HL-60/S4 treated with retinoic acid at 250 ng/mL for 4 days and 3 days (cell line): ENCODE data around the gene PLB1.

ENCODE experiments used
- in situ Hi-C: fragments of 300-500 bp; cut with MboI; formaldehyde crosslinking; loops from 2 replicates; pipeline ENCODE4 v1.7.0; 2022; ENCODE audit warnings: low sequenced_read_pairs

PLB1 gene

DNA sequence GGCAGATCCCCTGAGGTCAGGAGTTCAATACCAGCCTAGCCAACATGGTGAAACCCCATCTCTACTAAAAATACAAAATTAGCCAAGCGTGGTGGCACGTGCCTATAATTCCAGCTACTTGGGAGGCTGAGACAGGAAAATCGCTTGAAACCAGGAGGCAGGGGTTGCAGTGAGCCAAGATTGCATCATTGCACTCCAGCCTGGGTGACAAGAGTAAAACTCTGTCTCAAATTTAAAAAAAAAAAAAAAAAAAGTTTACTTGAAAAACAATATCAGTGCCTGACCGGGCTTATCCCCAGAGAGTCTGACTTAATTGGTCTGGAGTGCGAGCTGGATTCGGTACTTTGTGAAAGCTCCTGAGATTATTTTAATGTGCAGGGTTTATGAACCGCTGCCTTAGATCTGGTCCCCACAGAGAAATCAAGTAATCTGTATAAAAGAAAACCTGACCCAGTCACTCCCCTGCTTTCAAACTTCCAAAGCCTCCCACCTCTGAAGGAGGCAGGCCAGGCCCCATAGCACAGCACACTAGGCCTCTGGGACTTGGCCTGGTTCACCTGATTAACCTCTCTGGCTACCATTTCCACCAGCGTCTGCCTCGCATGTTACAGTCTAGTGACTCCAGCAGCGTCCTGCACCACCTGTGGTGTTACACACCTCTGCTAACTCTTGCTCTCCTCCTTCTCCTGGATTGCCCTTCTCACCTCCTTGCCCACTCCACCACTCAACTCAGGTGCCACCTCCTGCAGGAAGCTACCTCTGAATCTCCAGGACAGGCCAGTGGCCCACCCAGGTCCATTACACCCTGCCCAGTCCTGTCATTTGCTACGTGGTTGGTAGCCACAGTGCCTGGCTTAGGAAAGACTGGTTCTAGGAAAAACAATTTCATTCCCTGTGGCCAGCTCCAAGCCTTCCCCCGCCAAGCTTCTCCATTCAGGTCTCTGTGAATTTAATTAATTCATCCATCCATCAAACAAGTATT, 141.5 kb downstream of the PLB1 start:
- in situ Hi-C loops, result no loop called here

DNA sequence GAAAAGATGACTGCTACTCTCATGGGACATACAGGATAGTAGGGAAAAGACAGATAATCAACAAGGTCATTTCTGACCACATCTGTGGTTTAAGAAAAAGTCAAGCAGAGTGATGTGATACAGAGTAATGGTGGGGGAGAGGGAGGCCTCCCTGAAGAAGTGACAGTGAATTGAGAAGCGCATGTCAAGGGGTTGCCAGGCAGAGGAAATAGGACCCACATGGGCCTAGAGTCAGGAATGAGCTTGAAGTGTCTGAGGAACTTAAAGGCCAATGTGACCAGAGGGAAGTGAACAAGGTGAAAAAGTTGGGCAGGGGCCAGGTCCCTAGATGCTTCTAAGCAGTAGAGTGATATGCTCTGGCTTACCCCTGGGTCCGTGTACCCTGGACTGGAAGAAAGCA, 142.2 kb downstream of the PLB1 start:
- in situ Hi-C loops, result no loop called here

DNA sequence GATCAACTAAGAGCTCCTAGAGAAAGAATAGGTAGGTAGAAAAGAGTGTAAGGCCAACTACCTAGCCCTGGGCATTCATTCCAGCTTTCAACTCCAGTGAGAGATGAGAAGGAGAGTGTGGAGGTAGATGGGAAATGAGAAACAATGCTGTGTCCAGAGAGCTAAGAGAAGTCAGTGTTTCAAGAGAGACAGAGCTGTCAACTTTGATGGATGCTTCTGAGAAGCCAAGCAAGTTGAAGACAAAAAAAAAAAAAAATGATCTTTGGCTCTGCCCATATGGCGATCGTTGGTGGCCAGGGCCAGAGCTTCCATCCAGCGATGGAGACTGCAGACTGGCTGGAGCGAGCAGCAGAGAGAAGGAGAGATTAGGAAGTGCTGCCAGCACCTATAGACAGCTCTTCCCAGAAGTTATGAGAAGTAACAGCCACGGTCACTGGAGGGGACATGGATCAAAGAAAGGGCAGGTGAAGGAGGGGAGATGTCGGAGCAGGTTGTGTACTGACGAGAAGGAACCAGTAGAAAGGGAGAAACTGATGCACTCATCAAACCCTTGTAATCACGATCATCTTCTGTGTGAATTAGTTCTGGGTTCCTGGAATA, 143.3 kb downstream of the PLB1 start:
- in situ Hi-C loops, result no loop called here

DNA sequence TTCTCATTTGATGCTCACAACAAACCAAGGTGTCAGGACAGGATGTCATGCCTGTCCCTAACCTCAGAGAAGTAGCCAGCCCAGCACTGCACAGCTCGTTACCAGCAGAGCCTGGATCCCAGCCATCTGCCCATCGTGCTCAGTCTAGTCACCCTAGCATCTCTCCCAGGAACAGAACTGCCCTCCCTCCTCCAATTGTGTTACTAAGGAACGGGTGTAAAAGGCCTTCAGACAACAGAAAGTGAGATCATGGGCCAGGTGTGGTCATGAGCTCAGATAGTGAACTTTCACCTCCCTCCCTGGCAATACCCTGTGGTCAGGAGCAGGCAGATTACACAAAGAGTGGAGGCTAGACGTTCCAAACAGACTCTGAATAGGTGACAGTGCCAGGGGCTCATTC, 144.0 kb downstream of the PLB1 start:
- in situ Hi-C loops, result no loop called here

DNA sequence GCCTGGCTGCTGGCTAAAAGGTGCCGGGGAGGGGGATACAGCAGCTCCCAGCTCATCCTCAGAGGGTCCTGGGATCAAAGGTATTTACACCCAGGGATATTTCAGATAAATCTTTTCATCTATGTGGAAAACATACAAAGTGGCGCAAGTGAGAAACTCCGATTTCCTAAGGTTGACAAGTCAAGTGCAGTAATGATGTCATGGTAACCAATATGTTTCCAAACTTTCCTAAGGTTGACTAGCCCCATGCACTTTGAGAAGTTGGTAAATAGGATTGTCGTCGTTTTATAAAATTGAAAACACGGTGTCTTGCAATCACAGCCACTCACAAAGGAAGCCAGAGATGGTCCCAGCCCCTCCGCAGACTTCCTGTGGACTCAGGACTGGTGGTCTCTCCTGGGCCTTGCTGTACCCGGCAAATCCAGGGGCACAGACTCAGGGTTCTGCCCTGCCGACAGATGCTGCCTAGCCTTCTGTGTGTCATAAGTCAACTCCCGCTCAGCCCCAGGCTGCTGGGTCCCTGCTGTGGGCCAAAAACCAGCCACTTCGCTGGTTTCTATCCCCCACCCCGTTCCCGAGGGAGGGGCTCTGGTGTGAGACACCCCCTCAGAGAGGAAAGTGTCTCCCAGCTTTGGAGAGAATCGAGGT, 144.5 kb downstream of the PLB1 start:
- in situ Hi-C loops, result no loop called here

DNA sequence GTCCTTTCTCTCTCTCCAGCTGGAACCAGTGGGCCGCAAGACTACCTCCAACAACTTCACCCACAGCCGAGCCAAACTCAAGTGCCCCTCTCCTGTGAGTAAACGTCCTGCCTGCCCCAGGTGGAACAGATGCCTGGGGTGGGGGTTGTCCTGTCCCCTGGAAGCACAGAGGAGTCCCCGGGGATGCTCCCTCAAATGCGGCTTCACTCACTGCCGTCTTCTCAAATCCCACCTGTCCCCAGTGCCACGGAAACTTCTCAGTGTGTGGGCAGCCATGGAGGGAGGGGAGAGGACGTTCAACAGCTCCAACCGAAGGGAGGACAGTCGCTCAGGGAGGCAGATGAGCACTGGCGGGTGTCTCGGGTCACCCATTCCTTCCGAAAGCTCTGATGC, 145.0 kb downstream of the PLB1 start:
- in situ Hi-C loops, result no loop called here

DNA sequence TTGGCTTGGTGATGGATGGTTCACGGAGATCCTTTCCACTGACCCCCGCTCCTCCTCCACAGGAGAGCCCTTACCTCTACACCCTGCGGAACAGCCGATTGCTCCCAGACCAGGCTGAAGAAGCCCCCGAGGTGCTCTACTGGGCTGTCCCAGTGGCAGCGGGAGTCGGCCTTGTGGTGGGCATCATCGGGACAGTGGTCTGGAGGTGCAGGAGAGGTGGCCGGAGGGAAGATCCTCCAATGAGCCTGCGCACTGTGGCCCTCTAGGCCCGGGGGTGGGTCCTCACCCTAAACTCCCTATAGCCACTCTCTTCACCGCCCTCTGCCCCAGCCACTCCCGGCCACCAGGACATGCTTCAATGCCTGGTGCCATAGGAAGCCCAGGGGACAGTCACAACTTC, 146.9 kb downstream of the PLB1 start:
- in situ Hi-C loops, result no loop called here

DNA sequence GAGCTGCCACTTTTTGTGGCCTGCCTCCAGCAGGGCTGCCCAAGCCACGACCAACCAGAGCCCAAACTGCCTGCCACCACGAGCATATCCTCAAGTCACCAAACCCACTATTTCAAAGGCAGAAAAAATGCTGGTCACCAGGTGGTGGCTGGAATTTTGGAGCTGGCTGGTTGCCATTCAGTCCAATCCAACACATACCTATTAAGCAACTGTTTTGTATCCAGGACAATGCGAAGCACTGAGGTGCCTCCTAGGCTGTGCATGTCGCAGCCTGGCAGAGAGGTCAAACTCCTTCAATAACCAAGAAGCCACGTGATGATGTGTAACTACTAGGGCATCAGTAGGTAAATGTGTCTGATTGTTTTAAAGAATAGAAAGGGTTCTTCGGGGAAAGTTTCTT, 147.5 kb downstream of the PLB1 start:
- in situ Hi-C loops, result no loop called here

DNA sequence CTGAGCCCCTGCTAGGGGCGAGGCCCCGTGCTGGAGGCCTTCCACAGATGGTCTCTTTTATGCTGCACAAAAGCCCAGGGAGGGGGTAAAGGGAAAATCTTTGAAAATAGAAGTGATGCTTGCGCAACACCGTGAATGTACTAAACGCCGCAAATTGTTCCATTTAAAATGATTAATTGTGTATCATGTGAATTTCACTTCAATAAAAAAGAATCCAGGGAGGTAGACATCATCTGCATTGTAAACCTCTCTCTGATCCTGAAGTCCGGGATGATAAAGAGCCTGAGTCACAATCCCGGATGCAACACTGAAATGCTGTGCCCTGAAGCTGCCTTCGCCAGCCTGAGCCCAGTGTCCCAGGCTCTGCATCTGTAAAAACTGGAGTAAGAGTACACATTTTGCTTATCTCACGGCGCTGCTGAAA, 148.1 kb downstream of the PLB1 start:
- in situ Hi-C loops, result no loop called here

DNA sequence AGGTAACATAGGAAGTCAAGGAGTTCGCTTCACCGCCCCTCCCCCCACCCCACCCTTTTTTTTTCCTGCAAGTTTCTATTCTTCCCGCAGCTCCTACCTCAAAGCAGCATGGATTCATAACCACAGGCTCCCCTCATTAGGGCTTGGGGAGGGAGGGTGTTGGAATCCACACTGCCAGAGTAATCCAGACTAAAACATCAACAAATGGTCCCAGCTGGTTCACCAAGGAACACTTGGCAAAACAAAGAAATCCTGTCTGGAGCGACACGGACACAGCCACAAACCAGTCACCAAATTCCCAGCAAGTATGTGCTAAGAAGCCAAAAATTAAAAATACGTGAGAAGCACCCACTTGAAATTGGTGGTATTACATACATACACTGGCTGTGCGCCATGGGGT, 148.9 kb downstream of the PLB1 start:
- in situ Hi-C loops, result no loop called here

DNA sequence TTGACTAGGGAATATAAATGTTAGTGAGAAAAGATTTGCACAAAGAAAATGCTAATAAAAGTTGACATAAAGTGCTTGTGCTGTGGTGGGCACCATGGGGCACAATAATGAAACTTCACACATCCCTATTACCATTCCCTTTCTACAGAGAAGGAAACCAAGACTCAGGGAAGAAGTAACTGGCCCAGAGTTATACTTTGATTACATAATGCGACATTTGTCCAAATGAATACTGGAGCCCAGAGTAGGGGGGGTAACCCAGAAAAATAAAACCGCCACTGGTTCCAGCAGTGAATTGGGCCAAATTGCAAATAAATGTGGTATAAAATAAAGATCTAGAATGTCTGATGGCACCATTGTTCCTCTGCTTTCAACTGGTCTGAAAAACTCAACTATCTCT, 149.7 kb downstream of the PLB1 start:
- in situ Hi-C loops, result no loop called here

DNA sequence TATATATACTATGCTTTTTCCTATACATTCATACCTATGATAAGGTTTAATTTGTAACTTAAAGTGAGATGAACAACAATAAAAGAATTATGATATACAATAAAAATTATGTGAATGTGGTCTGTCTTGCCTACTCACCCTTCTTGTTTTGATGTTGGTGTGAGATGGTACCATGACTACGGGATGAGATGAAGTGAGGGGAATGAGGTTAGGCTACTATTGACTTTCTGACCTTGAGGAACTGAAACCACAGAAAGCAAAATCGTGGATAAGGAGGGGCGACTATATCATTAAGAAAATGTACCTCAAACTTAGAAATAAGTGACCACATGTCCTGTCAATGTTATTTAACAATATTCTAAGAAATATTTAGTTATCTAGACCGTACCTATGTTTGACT, 151.8 kb downstream of the PLB1 start:
- in situ Hi-C loops, result no loop called here

DNA sequence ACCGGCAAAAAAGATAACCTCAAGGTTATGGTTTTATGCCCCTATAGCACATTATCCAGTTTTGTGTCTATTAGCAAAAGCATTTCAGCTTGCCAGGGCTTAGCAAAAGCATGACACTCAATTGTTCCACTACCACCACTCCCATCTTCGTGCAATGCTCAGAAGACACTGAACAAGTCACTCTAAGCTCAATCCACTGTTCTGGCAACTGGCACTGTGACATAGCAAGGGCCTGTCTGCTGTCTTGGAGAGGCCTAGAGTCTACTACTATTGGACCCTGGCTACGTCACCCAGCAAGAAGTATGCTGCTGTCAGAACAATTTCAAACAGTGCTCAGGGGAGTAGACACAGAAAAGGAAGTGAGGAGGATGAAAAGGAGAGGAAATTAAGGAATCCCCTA, 152.3 kb downstream of the PLB1 start:
- in situ Hi-C loops, result no loop called here

DNA sequence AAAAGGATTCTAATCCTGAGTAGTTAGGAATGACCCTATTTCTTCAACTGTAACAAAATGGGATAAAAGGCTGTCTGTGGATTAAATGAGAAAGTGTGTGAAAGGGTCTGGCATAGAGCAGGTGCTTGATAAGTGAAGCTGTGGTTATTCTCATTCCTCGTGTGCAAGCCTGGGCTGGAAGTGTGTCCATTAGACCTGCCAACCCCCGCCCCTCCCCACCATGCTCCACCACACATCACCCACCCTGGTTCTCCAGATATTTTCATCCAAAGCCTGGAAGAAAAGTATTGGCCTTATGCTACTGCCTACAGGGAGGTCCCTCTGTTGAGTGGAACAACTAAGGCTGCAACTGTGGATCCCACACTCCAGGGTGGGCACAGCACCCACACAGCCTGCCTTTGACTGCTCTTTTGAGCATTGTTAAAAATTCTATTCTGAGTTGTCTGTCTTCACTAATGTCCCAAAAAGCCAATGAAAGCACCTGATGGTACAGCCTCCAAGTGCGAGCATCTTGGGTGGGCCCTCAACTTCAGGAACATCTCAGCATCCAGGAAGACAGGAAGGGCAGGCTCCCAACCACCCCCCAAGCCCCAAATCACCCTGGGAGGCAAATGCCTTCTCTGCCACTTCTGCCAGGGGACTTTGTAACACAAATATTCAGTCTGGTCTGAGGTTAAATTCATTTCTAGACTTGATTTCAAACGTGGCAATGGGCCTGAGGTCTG, 153.0 kb downstream of the PLB1 start:
- in situ Hi-C loops, result no loop called here

DNA sequence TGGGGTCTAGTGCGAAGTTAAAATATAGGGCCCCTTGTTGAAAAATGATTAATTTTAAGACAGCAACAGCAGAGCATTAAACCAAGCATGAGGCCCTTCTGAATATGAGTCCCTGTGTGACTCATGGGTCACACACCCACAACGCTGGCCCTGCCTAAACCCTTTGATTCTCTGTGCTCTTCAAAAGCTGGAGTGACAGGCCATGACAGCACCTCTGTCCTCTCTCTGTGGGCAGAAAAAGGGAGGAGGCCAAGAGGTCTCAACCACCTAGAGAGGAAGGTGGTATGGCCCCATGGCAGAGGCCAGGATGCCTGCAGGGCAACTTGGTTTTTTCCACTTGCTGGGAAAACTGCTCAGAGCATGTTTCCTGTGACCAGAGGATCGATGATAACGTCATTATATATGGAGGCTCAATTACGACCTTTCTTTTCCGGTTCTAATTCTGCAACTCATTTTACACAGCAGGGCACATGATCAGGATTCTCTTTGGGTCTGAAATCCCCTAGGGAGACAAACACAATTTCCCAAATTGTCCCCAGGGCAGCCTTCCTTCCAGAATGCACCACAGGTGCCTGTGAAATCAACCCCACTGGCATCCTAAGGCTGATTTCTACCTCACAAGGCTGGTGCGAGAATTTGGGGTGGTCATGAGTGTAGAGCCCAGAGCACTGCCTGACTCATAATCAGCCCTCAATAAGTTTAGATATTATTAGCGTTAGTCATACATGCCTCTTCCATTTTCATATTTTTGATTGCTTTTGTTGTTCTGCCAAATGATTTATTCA, 153.8 kb downstream of the PLB1 start:
- in situ Hi-C loops, result no loop called here

DNA sequence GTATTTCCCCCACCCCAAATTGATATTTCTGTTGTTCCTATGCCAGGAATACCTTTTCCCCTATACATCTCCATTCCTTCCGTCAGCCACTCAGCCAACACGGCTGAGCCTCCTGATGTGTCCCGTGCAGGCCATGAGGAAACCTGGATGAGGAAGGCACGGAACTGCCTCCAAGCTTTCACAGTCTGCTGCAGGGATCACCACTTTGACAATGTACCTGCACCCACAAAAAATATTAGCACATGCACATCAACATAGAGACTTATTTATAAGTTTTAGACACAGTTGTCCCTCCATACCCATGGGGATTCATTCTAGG, 154.4 kb downstream of the PLB1 start:
- in situ Hi-C loops, result no loop called here

DNA sequence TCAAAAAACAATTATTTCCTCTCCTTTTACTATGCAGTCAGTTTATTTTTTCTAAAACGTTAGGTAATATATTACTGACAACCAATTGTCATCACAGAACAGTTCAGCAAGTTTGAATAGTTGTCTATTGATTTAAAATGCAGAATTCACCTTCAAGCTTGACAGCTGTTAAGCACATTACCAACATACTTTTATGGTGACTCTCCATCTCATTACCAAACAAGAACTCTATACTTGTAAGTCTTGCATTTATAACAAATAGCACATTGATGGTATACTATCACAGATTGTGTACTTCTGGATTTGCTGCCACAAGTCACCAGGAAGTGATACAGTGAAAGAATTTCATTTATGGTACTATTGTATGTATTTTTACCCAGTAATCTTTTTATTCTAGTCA, 156.4 kb downstream of the PLB1 start:
- in situ Hi-C loops, result no loop called here

DNA sequence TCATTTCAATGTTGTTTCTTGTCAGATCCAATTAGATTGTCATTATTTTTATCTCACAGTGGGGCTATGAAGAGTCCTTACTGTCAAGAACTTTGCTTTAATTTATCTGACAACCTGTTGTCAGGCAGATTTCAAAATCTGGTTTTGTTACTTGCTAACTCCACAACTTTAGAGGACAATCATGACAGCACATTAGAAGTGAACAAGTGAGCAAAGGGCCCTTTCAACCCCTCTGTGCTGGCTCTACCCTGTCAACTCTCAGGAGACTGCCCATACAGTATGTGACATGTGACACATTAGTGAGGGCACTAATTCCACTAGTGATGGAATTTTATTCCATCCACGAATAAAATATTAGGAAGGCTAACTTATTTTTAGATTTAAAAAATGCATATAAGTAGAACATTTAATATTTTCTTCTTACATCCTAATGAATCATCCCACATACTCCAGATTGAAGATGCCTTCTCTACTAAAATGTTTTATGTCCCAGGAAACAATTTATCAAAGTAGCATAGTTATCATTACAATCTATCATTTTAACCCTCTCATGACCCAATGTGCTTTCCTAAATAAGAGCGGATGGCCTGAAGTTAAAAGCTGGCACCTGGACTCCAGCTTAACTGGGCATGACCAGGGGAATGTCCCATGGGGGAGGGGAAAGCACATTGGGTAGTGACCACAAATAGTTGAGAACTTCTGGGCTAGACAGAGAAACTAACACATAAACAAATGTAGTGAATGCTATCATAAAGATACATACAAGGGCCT, 158.2 kb downstream of the PLB1 start:
- in situ Hi-C loops, result no loop called here

DNA sequence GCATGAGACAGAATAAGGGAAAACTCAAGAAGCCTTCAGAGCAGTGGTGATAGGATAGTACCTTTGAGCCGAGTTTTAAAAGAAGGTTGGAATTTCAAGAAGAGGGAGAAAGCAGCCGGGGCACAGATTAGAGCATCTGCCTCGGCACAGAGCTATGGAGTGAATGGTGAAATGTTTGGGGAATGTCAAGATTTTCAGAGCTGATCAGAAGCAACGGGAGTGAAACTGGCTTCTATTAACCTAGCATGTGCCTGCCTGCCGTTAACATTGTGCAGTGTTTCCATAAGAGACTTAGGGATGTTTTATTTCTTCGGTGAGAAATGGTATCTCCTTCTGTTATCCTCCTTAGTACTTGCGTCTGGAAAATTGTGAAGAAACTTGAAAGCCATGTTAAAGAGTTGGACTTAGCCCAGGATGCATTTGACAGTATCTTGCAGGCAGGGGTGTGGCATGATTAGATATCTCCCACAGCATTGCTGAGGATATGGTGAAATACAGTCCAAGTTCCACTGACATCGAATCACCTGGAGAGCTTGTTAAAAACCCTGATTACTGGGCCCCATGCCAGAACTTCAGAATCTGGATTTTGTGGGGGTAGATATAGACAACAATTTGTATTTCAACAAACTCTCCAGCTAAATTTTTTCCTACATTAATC, 158.9 kb downstream of the PLB1 start:
- in situ Hi-C loops, result no loop called here
